Occipital lobe (tissue), 2 donors: ENCODE data around the gene FBXO45. TPM values are rescaled to one million over a fixed set of nuclear protein-coding genes. Genes with fewer than 3 reads are reported as not detected.
"Not testable (repeated sequence)": the region's sequence is repeated elsewhere in the genome, so short reads cannot be mapped to it uniquely, and the experiment has no call there.

ENCODE experiments used
- DNase-seq: peaks from one replicate; lab custom pipeline; 2025; lab: John Stamatoyannopoulos, UW
- total RNA-seq: library from RNA; depleted of rRNA; stranded (reverse); fragments of >200 nt; gene quantifications from one replicate; pipeline ENCODE4 v1.2.3, GENCODE V29; 2014

The FBXO45 gene
- total RNA-seq, 1 donor from 2014 or later, result 50.5 TPM

DNA sequence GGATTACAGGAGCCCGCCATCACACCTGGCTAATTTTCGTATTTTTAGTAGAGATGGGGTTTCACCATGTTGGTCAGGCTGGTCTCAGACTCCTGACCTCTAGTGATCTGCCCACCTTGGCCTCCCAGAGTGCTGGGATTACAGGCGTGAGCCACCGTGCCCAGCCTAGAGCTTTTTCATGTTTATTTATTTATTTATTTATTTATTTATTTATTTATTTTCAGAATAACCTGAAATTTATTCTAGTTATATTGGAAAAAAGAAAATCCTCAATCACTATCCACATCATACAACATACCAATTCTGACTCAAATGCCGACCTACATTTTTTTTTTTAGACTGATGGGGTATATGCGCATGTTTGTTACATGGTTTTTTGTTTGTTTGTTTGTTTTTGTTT is 46.8 kb downstream of the FBXO45 start:
- not testable (repeated sequence) for DNase-seq

DNA sequence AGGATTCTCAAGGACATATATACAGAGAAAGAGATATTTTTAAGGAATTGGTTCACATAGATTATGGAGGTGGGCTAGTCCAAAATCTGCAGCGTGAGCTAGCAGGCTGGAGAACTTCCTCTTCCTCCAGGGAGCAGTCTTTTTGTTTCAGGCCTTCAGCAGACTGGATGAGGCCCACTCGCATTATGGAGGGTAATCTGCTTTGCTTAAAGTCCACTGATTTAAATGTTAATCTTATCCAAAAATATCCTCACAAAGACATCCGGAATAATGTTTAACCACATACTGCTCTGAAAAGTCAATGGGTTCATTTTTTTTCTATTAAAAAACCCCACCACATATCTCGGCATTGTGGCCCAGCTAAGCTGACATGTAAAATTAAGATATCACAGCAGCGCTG is 48.8 kb downstream of the FBXO45 start:
- no peak for DNase-seq

DNA sequence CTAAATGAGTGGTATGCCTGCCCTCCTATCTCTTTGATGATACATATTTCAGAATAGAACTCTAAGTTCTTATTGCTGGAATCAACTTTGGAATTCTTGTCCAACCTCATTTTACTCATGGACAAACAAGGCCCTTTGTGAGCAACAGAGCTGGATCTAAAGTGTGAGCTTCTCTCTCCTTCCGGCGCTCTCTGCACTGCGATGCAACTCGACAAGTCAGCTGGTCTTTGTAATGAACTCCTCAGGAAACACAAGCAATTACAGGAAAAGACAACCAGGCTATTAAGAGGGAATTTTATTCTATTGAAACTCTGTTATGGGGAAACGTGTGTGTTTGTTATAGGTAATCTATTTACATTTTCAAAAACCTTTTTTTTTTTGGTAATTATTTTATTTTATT is 50.8 kb downstream of the FBXO45 start:
- DNase-seq, result no peak

DNA sequence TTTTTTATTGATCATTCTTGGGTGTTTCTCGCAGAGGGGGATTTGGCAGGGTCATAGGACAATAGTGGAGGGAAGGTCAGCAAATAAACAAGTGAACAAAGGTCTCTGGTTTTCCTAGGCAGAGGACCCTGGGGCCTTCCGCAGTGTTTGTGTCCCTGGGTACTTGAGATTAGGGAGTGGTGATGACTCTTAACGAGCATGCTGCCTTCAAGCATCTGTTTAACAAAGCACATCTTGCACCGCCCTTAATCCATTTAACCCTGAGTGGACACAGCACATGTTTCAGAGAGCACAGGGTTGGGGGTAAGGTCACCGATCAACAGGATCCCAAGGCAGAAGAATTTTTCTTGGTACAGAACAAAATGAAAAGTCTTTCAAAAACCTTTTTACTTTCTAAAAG is 51.2 kb downstream of the FBXO45 start:
- DNase-seq, result not testable (repeated sequence)

DNA sequence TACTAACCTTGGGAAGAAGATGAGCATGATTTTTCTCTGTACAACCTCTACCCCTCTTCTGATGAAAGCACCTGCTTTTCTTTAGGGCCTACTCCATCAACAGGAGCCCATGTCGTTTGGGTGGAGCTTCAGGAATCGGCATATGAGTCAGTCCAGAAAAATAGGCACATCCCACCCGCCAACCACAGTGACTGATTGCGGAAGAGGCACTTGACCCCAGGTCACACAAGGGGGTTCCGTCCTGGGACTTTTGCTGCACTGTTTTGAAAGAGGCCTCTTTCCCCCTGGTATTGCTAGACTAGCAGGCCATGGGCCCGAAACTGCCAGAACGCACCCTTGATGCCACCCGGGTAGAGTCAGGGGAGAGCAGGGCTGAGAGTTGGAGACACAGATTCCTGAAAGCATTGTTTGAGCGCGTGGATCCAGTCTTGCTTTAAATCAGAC is 51.7 kb downstream of the FBXO45 start:
- no peak for DNase-seq

DNA sequence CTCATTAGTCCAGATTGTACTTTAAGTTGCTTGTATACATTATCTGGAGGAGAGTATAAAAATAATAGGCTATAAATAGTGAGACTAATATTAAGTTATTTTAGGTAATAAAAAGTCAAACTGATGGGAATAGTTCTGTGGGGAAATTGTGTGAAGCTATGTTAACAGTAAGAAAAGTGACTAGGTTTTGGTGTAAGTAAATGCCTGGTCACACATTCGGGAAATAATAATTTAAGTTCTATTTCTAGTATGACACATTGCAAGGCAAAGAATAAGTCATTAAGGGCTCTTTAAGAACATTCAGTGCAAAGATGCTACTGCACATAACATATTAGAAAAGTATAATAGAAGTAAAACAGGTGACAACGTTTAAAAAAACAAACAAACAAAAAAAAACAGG is 52.2 kb downstream of the FBXO45 start:
- DNase-seq, result no peak

DNA sequence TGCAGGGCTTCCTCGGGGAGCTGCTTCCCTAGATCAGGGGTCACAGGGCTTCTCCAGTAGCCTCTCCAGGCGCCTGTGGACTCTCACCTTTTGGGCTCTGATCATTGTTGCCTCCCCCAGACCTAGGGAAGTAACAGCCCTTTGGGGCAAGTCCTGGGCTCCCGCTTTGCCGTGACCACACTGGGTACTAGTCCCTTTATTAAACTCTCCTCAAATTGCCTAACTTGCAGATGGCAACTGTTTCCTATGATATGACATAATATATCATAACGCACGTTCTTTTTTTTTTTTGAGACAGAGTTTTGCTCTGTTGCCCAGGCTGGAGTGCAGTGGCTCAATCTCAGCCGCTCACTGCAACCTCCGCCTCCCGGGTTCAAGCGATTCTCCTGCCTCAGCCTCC is 53.2 kb downstream of the FBXO45 start:
- DNase-seq, result no peak

DNA sequence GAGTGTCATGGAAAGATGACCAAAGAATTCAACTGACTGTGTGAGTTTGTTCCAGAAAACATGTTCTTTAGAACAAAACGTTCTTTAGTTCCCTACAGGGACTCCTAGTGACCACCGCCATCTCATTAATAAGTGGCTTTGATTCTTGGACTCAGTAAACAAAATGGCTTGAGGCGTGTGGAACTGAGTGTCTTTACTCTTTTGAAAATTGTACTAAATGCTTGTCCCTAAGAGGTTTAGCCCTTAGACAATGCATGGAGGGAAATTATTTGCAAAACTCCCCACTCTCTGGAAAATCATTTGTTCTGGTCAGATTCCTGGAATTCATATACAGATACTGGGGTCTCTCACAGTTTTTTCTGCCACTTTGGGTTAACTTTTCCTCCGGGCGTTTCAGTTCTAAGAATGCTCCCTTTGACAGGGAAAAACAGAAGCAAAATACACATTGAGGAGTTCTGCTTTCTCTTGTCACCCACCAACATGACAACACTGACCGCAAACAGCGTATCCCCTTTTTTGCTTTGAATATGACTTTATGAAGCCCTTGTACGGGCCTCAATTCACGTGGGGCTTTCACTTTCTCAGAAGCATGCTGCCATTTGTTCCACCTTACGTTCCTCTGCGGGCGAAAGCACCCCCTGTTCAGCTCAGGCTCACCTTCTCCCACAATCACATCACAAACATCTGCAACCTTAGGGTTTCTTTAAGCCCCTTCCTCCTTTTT is 55.8 kb downstream of the FBXO45 start:
- no peak for DNase-seq

DNA sequence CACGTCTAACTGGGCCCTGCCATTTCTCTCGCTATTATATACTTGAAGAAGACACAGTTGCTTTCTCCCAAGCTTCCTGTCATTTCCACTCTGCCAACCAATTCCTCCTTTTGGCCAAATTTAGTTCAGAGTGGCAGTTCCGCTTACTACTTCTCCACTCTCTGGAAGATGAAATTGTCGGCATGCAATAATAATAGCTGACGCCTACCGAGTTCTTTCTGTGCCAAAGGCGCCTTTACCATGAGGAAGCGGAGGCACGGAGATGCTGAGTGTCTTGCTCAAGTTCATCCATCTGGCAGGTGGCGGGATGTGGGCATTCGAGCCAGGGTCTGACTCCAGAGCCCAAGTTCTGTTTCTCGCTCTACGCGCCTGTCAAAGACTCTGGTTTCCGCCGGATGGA is 56.4 kb downstream of the FBXO45 start:
- no peak for DNase-seq

DNA sequence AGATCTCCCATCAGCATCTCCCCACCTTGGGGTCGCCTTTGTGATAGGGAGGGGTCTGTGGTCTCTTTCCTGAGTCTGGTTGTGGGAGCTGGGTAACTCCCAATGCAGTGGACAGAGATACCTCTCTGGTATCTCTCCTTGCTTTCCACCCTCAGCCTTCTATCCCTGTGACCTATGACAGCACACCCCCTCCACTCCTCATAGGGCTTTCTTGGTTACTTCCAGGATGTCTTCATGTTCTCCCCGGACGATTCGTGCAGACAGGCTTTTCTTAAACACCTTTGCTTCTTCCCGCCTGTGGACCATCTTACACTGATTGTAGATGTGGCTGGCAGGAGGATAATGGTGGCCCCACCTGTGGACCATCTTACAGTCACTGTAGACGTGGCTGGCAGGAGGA is 56.9 kb downstream of the FBXO45 start:
- DNase-seq, result no peak

DNA sequence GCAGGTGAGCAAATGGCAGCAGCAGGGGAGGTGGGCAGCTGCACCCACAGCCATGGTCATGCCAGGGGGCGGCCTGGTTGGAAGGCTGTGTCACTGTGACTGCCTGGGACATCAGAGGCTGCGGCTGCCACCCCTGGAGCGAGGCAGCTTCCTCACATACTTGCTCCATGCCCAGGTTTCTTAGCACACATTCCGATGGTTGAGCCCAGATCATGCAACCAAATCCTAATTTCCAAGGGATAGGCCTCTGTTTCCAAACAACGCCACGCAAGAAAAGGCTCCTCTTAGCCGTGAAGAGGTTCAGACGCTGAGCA is 59.4 kb downstream of the FBXO45 start:
- no peak for DNase-seq

DNA sequence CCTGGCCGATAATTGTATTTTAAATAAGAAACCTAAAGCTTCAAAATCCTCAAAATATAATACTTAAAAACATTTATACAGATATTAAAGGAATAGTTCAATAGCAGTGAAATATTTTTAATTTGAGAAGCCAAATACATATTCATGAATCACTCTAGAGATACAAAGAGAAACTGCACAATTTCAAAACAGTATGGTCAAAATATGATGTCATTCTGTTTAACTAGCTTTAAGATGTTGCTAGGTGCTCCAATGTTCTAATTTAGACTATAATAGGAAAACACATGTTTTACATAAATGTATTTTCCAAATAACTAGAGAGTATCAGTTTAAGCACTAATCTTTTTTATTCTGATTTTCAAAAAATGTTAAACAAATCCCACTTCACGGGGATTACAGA is 60.8 kb downstream of the FBXO45 start:
- no peak for DNase-seq

DNA sequence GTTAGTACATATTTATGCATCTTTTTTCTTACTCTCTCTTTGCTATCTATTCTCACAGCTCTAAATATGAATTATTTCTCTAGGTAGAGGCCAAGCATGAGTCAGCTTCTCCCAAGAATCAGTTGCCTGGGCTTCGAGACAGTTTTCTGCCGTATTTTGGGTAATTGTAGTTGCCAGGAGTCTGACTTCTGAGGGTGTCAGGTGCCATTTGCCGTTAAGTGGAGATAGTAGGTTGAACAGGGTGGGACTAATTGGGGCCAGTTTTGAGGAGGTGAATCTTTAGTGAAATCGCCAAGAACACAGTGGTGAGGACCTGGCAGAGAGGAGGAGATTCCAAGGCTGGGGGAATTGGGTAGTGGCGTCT is 63.2 kb downstream of the FBXO45 start:
- DNase-seq, result no peak

DNA sequence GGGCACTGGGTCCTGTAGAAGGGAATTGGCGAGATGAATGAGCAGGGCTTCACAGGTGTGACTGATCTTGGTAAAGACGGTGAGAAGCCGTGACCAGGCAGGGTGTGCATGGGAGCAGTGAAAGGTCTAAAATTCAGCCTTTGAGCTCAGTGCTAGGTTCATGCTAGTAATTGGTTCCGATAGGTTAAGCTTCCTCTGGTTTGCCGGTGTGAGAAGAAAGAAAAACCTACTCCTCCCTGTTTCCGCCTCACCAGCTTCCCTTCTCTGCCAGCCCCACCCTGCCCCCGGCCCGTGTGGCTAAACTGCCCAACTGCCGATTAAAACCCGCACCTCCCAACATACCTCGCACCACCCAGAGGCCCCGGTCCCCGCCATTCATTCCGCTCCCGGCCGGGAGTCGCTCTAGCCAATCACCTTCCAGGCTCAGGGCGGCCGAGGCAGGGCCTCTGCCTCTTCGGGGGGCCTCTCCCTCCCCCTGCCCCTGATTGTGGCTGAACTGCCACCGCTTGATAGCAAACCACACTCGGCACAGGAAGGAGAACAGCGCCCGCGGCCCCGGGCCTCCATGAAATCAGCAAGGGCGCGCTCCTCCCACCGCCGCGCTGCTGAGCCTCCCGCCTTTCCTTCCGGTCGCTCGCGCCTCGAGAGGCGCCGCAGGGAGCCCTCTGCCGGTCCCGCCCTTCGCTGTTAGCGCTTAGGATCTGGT is 63.7 kb downstream of the FBXO45 start:
- DNase-seq, result peak; percentile 87

DNA sequence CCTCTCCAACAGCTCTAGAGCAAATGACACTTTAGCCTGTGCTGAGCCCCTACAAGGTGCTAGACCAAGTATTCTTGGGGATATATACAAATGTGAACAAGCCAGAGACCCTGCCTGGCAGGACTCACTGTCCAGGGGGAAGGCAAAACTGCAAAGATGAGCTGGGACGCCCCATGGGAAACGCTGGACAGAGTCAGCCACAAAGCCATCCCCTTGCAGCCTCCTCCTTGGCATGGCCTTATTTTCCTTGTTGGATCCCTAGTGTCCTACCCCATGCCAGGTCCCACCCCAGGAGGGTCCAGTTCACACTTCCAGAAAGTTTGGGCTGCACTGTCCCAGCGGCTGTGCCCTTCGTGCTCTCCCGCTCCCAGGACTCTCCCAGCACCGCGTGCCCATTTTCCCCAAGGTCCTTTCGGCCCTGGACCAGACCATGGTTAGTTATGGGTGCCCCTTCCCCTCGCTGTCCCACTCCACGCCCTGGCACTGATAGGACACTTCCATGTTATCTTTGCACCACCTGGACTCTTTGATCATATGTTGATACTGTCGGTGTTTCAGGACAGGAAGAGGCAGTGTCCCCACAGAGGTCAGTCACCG is 65.2 kb downstream of the FBXO45 start:
- DNase-seq, result no peak

DNA sequence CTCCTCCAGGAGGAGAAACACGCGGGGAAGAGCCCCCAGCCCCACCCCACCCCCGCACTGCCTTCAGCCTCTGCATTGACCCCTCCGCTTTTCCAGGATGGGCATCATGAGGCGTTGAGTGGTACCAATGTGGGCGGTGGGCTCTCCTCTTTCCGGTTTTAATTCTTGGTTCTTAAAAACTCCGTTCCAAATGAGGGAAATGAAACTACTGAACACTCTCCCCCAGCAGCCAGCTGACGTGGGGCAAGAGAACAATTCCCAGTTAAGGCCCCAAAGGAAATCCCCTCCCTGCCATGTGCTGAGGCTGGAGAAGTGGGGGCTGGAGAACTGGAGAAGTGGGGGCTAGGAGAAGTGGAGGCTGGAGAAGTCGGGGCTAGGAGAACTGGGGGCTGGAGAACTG is 65.8 kb downstream of the FBXO45 start:
- no peak for DNase-seq

DNA sequence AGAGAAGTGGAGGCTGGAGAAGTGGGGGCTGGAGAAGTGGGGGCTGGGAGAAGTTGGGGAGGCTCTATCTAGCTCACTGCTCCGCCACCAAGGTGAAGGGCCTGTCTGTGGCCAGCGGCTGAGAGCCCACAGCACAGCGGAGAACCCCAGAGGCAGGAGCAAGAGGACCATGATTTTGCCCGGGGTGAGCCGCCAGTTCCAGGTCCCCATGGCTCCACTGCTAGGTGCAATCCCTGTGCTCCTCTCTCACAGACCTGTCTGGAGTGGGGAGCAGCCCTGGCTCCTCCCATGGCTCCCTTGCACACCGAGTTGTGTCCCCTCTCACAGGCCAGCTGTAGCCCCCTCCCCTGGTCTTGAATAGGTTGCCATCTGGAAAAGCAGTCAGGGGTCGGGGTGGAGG is 66.4 kb downstream of the FBXO45 start:
- no peak for DNase-seq

DNA sequence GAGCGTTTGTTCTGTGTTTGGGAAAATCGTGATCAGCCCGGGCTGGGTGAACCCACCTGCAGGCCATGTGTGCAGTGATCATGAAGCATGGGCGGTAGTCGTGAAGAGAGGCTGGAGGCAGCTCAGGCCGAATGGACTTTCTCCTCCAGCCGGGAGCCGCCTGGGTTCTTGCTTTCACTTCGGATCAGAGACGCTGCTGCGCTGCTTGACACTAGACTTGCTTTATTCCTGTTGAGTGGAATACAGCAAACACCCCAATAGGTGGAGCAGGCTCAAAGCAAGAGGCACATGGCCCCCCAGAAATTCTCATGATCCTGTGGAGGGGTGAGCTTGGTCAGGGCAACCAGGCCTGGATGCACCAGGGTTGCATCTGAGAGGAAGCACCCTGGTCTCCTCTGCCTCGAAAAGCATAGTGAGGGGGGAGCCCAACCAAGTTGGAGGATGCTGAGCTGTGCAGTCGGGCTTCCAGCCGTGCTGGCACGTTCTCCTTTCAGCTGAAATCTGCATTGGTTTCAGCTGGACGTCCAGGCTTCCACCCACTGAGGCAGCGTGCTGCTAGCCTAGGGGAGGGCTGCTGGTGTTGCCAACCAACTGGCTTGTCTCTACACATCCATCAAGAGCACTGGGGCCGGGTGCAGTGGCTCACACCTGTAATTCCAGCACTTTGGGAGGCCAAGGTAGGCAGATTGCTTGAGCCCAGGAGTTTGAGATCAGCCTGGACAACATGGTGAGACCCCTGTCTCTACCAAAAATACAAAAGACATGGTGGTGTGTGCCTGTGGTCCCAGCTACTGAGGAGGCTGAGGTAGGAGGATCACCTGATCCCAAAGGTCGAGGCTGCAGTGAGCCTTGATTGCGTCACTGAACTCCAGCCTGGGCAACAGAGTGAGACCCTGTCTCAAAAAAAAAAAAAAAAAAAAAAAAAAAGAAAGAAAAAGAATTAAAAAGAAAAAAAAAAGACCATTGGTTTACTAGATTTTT is 68.2 kb downstream of the FBXO45 start:
- no peak for DNase-seq

DNA sequence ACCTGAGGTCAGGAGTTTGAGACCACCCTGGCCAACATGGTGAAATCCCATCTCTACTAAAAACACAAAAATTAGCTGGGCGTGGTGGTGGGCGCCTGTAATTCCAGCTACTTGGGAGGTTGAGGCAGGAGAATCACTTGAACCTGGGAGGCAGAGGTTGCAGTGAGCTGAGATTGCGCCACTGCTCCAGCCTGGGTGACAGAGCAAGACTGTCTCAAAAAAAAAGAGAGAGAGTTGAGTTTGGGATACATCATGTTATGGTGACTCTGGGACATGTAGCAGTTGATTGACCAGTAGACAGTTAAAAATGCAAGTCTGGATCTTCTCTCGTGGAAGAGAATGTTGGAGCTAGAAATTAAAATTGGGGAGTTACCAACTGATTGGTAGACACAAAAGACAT is 69.5 kb downstream of the FBXO45 start:
- not testable (repeated sequence) for DNase-seq
